Right cardiac atrium (tissue), 5 donors: ENCODE measurements around the gene DRC7. TPM values are rescaled to one million over a fixed set of nuclear protein-coding genes. Genes with fewer than 3 reads are reported as not detected.
A peak's percentile ranks its signal among the peaks of the same experiment; 100 is the strongest.
"Not testable (repeated sequence)": the region's sequence is repeated elsewhere in the genome, so short reads cannot be mapped to it uniquely, and the experiment has no call there.

ENCODE experiments used
- ATAC-seq, 2 donors: fragments of 200-7000 bp; cut with Tn5 transposase; one replicate each; pipeline versions ENCODE4 v1.8.0 to v1.9.1; 2020; ENCODE audit warnings: moderate library complexity in 2 of 2, mild to moderate bottlenecking in 1 of 2
- DNase-seq, 3 donors: peaks; one replicate each; pipeline ENCODE4 v3.0.0-alpha.2; 2020
- H3K27ac ChIP-seq: one replicate; pipeline ENCODE4 v1.5.1; 2013; ENCODE audit warnings: mild to moderate bottlenecking, low read length, control low read depth, moderate library complexity
- H3K27me3 ChIP-seq: one replicate; pipeline ENCODE4 v1.6.1; 2013; ENCODE audit not compliant: control insufficient read depth, insufficient read depth
- H3K4me1 ChIP-seq: one replicate; pipeline ENCODE4 v1.6.1; 2013; ENCODE audit warnings: low read length; ENCODE audit not compliant: control insufficient read depth, insufficient read depth
- H3K4me3 ChIP-seq: one replicate; pipeline ENCODE4 v1.5.1; 2013; ENCODE audit warnings: low read length, control low read depth
- H3K9me3 ChIP-seq: one replicate; pipeline ENCODE4 v1.6.1; 2013; ENCODE audit warnings: low read length; ENCODE audit not compliant: control insufficient read depth
- WGBS: extraction: QIAGEN DNeasy Blood & Tissue Kit; methylation state at CpG from one replicate; pipeline ENCODE4 v1.1.7; 2013; 5-methylcytosine and 5-hydroxymethylcytosine counted together
- intact Hi-C, 4 donors: fragments of 100-400 bp; cut with DNase I; formaldehyde crosslinking; loops; one replicate each; pipeline versions ENCODE4 v1.11.0 to v1.14.0; 2022 to 2023
- polyA plus RNA-seq: library from polyadenylated mRNA; stranded (reverse); fragments of 200-250 nt; gene quantifications from one replicate; pipeline ENCODE4 v1.2.3, GENCODE V29; 2013
- total RNA-seq, 4 donors: library from RNA; stranded (reverse); fragmentation: NEBNext Ultra II Directional; extraction: Animal tissue kit (Norgen Biotek cat#: 25700); gene quantifications; one replicate each; pipeline ENCODE4 v1.2.1, GENCODE V29; 2021
- donor health status: healthy with polysubstance abuse.
- donor health status: DM: no; HTN: yes; CAD: no.
- donor health status: DM: no; HTN: no; CAD: no.
- donor health status: DM: no; HTN: yes; CAD: no; lungs with severe emphysema.
- donor health status: DM: yes; HTN: yes; CAD: no.

Gene DRC7
- total and polyA plus RNA-seq, 5 donors = not detected

DNA sequence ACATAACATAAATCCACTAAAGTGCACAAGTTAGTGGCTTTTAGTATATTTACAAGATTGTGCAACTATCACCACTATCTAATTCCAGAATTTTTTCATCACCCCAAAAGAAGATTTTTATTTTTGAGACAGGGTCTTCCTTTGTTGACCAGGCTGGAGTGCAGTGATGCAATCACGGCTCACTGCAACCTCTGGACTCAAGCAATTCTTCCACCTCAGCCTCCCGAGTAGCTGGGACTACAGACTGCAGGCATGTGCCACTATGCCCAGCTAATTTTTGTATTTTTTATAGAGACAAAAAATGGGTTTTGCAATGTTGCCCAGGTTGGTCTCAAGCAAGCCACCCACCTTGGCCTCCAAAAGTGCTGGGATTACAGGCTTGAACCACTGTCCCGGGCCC, 15.1 kb downstream of the DRC7 start:
- Histone ChIP-seq H3K9me3 (no peaks in the 10 kb centered on the region), H3K27me3 (no peaks in the 10 kb centered on the region), H3K27ac (no peak overlapping the region), H3K4me1 (no peaks in the 10 kb centered on the region), H3K4me3 (no peak overlapping the region)
- DNase-seq (no peak), ATAC-seq (no peak)
- intact Hi-C loops = no loop called here
- WGBS = 84% methylated on average over 3 of the region's 3 CpGs

DNA sequence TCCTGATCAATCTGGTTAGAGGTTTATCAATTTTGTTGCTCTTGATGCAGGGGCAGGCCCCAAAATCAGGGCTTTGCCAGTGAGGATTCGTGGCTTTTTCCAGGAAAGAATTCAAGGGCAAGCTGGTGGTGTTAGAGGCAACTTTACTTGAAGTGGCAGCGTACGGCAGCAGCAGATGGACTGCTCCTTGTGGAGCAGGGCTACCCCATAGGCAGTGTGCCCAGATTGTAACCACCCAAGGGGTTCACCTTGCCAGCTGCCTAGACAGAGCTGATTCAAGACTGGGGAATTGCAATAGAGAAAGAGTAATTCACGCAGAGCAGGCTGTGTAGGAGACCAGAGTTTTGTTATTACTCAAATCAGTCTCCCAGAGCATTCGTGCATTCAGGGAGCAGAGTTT, 16.7 kb downstream of the DRC7 start:
- Histone ChIP-seq H3K27me3 (no peaks in the 10 kb centered on the region), H3K4me1 (no peaks in the 10 kb centered on the region), H3K9me3 (no peaks in the 10 kb centered on the region), H3K27ac (no peak overlapping the region), H3K4me3 (no peak overlapping the region)
- intact Hi-C loops = no loop called here
- DNase-seq (no peak), ATAC-seq (no peak)
- WGBS = 80% methylated on average over 5 of the region's 5 CpGs

DNA sequence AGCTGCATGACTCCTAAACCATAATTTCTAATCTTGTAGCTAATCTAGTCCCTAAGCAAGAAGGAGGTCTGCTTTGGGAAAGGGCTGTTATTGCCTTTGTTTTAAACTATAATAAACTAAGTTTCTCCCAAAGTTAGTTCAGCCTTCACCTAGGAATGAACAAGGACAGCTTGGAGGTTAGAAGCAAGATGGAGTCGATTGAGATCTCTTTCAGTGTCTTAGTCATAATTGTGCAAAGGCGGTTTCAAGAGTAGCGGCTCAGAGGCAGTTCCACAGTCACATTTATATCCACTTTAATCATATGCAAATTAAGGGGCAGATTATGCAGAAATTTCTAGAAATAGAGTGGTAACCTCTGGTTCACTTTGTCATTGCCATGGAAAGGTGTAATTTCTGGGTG, 17.4 kb downstream of the DRC7 start:
- no peaks in the 10 kb centered on the region for H3K4me1 ChIP-seq
- H3K27me3 ChIP-seq = no peaks in the 10 kb centered on the region
- DNase-seq (no peak), ATAC-seq (no peak)
- intact Hi-C loops = no loop called here
- no peak overlapping the region for H3K27ac ChIP-seq
- 92% methylated on average over 3 of the region's 3 CpGs for WGBS
- no peak overlapping the region for H3K4me3 ChIP-seq
- H3K9me3 ChIP-seq = no peaks in the 10 kb centered on the region

DNA sequence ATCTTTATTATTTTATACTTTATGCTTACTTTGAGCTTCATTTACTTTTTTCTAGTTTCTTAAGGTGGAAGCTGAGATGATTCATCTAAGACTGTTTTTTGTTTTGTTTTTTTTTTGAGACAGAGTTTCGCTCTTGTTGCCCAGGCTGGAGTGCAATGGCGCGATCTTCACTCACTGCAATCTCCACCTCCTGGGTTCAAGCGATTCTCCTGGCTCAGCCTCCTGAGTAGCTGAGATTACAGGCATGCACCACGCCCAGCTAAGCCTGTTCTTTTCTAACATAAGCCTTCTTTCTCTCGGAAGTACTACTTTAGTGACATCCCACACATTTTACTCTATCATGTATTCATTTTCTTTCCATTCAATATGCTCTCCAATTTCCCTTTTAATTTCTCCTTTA, 18.0 kb downstream of the DRC7 start:
- ATAC-seq, H3K9me3 ChIP-seq, DNase-seq, H3K27me3 ChIP-seq, H3K4me1 ChIP-seq, H3K4me3 ChIP-seq, H3K27ac ChIP-seq, intact Hi-C loops: not testable (repeated sequence)
- WGBS = 68% methylated on average over 6 of the region's 6 CpGs

DNA sequence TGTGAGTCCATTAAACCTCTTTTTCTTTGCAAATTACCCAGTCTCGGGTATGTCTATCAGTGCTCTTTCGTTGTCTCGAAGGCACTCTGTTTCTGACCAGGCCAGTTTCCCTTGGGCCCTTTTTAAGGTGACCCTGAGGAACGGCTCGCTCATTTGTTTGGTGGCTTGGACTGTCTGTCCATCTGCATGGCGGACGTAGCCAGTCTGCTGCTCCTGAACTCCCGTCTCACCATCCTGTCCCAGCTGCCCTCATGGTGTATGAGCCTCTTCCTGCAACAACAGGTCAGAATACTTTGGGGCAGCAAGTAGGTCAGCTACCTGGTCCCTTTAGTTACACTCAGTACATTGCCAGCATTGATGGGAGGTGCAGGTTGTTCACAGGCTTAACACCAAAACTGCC, 19.0 kb downstream of the DRC7 start:
- no peaks in the 10 kb centered on the region for H3K9me3 ChIP-seq
- H3K27me3 ChIP-seq = no peaks in the 10 kb centered on the region
- no peaks in the 10 kb centered on the region for H3K4me1 ChIP-seq
- WGBS = 80% methylated on average over 8 of the region's 8 CpGs
- no peak overlapping the region for H3K4me3 ChIP-seq
- no peak overlapping the region for H3K27ac ChIP-seq
- ATAC-seq = no peak
- no peak for DNase-seq
- intact Hi-C loops = no loop called here

DNA sequence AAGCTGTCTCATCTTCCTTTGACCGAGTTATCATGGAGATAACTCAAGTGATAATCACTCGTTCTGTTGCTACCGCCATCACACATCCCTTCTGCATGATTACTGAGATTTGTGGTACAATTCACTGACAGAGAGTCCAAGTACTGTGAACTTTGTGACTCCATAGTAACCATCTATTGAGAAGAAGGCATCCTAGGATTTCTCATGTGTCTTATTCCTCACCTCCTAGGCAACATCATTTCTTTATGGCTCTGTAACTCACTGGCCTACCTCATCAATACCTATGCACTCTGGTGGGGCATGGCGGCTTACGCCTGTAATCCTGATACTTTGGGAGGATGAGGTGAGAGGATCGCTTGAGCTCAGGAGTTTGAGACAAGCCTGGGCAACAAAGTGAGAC, 19.4 kb downstream of the DRC7 start:
- 75% methylated on average over 6 of the region's 6 CpGs for WGBS
- H3K27ac ChIP-seq = no peak overlapping the region
- no peak overlapping the region for H3K4me3 ChIP-seq
- ATAC-seq (no peak), DNase-seq (no peak)
- no peaks in the 10 kb centered on the region for H3K9me3 ChIP-seq
- H3K27me3 ChIP-seq = no peaks in the 10 kb centered on the region
- intact Hi-C loops = no loop called here
- no peaks in the 10 kb centered on the region for H3K4me1 ChIP-seq

DNA sequence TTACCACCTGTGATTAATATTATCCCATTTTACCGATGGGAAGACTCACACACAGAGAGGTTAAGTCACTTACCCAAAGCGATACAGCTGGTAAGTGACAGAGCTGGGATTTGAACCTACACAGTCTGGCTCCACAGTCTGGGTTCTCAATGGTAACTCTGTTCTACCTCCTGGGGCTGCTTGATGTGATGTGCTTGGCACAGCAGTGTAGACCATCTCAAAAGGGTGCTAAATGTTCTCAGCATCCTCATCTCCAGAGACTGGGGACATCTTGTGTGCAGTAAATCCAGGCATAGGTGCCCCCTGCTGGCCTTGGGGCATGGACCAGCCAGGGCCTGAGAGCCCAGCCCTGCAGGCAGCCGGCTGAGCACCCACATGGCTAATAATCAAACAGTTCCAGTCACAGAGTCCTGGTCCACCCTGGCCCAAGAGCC, 25.6 kb downstream of the DRC7 start:
- 71% methylated on average over 3 of the region's 3 CpGs for WGBS
- H3K27ac ChIP-seq = no peak overlapping the region
- DNase-seq (peak in 2 of 3 donors; percentile 55 to 72), ATAC-seq (peak; percentile 47 to 75)
- H3K27me3 ChIP-seq = no peaks in the 10 kb centered on the region
- no peak overlapping the region for H3K4me3 ChIP-seq
- no peaks in the 10 kb centered on the region for H3K4me1 ChIP-seq
- intact Hi-C loops = loop anchor here in 2 of 4 donors (5.0 kb wide), 2 partner anchors 128 to 143 kb away; no protein-coding TSS in a partner anchor
- H3K9me3 ChIP-seq = no peaks in the 10 kb centered on the region

DNA sequence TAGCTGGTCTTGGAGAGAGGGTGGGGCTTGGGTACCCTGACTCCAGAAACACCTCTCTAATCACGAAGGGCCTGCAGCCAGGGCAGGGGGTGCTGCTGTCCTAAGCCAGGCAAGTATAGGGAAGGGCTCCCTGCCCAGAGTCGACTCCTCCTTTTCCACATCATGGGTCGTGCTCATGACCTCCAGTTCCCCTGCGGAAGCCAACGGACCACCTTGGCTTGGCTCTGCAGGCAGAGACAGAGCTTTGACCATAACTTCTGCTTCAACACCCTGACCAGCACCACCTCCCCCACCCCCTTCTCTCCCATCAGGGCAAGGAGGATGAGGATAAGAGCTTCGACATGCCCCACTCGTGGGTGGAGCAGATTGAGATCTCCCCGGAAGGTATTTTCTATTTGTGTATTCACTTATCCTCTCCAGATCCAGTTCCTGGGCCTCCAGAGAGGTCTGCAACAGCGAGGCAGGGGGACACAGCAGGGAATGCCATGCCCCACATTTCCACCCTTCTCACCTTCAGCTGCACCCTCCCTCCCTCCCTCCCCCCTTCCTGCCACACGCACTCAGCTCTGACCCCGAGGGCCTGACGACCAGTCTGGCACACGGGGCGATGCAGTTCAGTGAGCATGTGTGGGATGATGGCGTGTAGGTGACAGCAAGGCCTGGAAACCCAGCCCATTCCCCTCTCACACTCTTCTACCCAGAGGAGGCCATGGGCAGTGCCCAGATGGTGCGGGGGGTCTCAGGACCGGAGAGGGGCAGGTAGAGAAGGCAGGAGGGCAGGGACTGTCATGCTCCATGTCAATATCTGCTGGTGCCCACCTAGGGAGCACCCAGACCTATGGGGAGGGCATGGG, 27.0 kb downstream of the DRC7 start:
- no peaks in the 10 kb centered on the region for H3K27me3 ChIP-seq
- H3K4me1 ChIP-seq = no peaks in the 10 kb centered on the region
- DNase-seq (no peak), ATAC-seq (peak in 1 of 2 donors; percentile 17)
- H3K9me3 ChIP-seq = no peaks in the 10 kb centered on the region
- intact Hi-C loops = loop anchor here in 2 of 4 donors (5.0 kb wide), 2 partner anchors 129 to 144 kb away; no protein-coding TSS in a partner anchor
- H3K27ac ChIP-seq = no peak overlapping the region
- WGBS = 55% methylated on average over 17 of the region's 17 CpGs
- H3K4me3 ChIP-seq = no peak overlapping the region

DNA sequence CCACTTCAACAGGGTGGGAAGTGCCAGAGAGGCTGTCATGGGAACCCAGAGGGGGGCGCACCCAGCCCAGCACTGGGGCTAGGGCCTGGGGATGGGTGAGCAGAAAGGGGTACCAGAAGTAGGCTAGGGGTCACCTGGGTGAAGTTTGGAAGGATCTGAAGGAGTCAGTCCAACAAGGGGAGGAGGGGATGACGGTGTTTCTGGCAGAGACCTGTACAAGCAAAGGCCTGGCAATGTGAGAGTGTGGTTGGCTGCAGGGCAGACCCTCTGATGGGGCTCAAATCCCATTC, 27.5 kb downstream of the DRC7 start:
- WGBS = 92% methylated on average over 2 of the region's 2 CpGs
- Histone ChIP-seq H3K27ac (no peak overlapping the region), H3K4me1 (no peaks in the 10 kb centered on the region), H3K4me3 (no peak overlapping the region), H3K9me3 (no peaks in the 10 kb centered on the region), H3K27me3 (no peaks in the 10 kb centered on the region)
- DNase-seq = no peak
- intact Hi-C loops = loop anchor here in 2 of 4 donors (5.0 kb wide), 2 partner anchors 130 to 145 kb away; no protein-coding TSS in a partner anchor
- ATAC-seq = no peak

DNA sequence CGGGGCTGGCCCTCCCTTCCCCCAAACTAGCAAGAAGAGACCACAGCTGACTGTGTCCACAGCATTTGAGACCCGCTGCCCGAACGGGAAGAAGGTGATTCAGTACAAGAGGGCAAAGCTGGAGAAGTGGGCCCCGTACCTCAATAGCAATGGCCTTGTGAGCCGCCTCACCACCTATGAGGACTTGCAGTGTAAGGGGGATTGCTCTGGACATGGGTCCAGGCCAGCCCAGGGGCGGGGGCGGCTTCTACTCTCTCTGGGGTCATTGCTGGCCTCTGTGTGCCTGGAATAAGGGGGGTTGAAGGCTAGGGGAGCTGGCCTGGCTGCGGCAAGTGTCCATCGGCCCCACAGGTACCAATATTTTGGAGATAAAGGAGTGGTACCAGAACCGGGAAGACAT, 28.0 kb downstream of the DRC7 start:
- Histone ChIP-seq H3K27me3 (no peaks in the 10 kb centered on the region), H3K27ac (no peak overlapping the region), H3K4me1 (no peaks in the 10 kb centered on the region), H3K4me3 (no peak overlapping the region), H3K9me3 (no peaks in the 10 kb centered on the region)
- no peak for DNase-seq
- 81% methylated on average over 11 of the region's 11 CpGs for WGBS
- no peak for ATAC-seq
- intact Hi-C loops = loop anchor here in 2 of 4 donors (5.0 kb wide), 2 partner anchors 130 to 145 kb away; no protein-coding TSS in a partner anchor

DNA sequence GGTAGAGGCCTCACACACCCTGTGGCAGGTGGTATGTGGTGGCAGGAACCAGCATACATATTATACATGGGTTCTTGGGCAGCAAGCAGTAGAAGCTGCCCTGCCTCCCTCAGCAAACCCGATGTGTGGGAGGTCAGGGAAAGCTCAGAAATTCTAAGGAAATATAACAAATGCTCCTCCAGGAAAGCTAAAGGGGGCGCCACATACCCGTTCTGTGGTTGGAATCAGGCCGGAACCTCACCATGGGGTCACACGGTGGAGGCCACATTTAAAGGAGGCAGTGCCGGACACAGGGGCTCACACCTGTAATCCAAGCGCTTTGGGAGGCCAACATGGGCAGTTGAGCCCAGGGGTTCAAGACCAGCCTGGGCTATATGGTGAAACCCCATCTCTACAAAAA, 28.6 kb downstream of the DRC7 start:
- WGBS = 79% methylated on average over 7 of the region's 7 CpGs
- Histone ChIP-seq H3K9me3 (no peaks in the 10 kb centered on the region), H3K27ac (no peak overlapping the region), H3K4me1 (no peaks in the 10 kb centered on the region), H3K27me3 (no peaks in the 10 kb centered on the region), H3K4me3 (no peak overlapping the region)
- ATAC-seq (no peak), DNase-seq (no peak)
- intact Hi-C loops = loop anchor here in 2 of 4 donors (5.0 kb wide), 2 partner anchors 131 to 146 kb away; no protein-coding TSS in a partner anchor
